ENCODE data around the gene SLC25A17. TPM values are rescaled to one million over a fixed set of nuclear protein-coding genes. Genes with fewer than 3 reads are reported as not detected.
A peak's percentile ranks its signal among the peaks of the same experiment; 100 is the strongest.
"Not testable (repeated sequence)": the region's sequence is repeated elsewhere in the genome, so short reads cannot be mapped to it uniquely, and the experiment has no call there.

SLC25A17 gene
- total and polyA plus RNA-seq, 12 donors, result 2.5 to 8.6 (median 4.0) TPM

DNA sequence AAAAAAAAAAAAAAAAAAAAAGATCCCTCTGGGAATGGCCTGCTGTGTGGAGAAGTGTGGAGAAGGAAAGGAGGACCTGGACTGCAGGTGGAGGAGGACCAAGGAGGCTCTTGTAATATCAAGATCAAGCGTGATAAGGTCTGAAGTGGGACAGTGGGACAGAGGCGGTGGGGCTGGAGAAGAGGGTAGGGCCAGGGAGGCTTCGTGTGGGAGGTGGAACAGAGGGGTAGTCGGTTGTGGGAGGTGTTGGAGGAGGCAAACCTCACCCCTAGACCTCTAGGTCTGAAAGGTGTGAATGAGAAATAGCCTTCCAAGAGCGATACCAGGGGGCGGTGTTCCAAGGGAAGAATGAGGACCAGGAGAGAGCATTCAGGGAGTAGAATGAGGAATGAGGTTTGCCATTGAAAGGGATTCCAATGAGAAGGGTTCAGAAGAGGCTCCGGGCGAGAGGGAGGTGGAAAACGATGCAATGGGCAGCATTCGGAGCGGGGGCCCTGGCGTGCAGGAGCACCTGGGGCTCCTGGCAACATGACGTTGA, 95.7 kb downstream of the SLC25A17 start:
- no peak overlapping the region for H3K4me3 ChIP-seq

DNA sequence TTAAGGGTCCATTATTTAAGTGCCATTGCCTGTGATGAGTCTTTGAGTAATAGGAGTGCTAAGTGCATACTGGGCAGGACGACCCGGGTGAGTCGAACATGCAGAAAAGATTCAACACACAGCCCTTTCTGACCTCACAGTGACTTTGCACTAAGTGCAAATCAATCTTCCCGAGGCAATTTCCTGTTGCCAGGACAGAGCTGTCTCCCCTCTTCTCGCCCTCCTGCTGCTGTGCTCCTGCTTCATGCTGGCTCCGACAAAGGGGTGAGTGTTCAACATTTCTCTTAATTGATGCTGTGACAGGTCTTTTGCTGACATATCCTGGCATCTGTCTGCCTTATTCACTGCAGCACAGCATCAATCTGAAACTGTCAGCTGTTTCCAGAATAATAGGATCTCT, 97.9 kb downstream of the SLC25A17 start:
- Histone ChIP-seq H3K27ac (no peak overlapping the region), H3K36me3 (no peaks in the 10 kb centered on the region), H3K4me3 (no peak overlapping the region), H3K27me3 (no peaks in the 10 kb centered on the region), H3K4me1 (peaks cover 0 to 11% (median 9%) of the 10 kb centered on the region in 9 donors), H3K9me3 (peaks cover 0 to 6% (median 0%) of the 10 kb centered on the region in 11 donors)
- intact Hi-C loops (cut with DNase I), result no loop called here
- ATAC-seq (peak in 6 of 8 donors; percentile 4 to 48 (median 28)), DNase-seq (no peak)
- TF ChIP-seq, protein P1, sequence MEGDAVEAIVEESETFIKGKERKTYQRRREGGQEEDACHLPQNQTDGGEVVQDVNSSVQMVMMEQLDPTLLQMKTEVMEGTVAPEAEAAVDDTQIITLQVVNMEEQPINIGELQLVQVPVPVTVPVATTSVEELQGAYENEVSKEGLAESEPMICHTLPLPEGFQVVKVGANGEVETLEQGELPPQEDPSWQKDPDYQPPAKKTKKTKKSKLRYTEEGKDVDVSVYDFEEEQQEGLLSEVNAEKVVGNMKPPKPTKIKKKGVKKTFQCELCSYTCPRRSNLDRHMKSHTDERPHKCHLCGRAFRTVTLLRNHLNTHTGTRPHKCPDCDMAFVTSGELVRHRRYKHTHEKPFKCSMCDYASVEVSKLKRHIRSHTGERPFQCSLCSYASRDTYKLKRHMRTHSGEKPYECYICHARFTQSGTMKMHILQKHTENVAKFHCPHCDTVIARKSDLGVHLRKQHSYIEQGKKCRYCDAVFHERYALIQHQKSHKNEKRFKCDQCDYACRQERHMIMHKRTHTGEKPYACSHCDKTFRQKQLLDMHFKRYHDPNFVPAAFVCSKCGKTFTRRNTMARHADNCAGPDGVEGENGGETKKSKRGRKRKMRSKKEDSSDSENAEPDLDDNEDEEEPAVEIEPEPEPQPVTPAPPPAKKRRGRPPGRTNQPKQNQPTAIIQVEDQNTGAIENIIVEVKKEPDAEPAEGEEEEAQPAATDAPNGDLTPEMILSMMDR (IDR thresholded peaks at IDR 0.05), result no peak
- 18 to 22% methylated on average over 6 of the region's 6 CpGs for WGBS, 2 donors

More for the DNA sequence above, 95.7 kb downstream of the SLC25A17 start:
- H3K9me3 ChIP-seq, result no peaks in the 10 kb centered on the region
- no peak for ATAC-seq
- TF ChIP-seq, protein P1 (IDR thresholded peaks at IDR 0.05), result no peak
- no peak overlapping the region for H3K27ac ChIP-seq
- 86 to 94% methylated on average over 13 of the region's 13 CpGs for WGBS, 2 donors
- H3K36me3 ChIP-seq, result no peaks in the 10 kb centered on the region
- no peak for DNase-seq
- H3K27me3 ChIP-seq, result no peaks in the 10 kb centered on the region
- intact Hi-C loops (cut with DNase I), result no loop called here
- H3K4me1 ChIP-seq, result peaks cover 0 to 11% (median 9%) of the 10 kb centered on the region in 9 donors

DNA sequence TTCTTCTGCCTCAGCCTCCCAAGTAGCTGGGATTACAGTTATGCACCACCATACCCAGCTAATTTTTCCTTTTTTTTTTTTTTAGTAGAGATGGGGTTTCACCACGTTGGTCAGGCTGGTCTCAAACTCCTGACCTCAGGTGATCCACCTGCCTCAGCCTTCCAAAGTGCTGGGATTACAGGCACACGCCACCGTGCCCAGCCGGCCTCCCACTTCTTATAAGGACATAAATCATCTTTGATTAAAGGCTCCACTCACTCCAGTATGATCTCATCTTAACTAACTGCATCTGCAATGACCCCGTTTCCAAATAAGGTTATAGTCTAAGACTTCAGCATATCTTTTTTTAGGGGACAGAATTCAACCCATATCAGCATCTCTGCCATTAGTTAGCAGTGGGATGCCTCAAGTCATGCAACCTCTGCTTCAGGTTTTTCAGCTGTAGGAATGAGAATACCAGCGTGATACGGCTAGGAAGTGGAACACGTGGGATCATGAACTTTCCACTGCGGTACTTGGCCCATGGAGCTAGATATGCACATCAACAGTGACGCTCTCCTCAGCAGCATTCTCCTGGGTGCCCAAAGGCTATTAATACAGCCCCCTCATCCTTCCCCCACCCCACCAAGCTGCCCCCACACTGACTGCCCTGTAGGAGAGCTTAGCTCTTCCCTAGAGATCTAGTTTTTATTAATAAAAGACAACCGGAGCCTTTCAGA, 98.4 kb downstream of the SLC25A17 start:
- H3K27me3 ChIP-seq, result no peaks in the 10 kb centered on the region
- no peak overlapping the region for H3K4me3 ChIP-seq
- WGBS, 2 donors, result 52 to 54% methylated on average over 11 of the region's 11 CpGs
- H3K27ac ChIP-seq, result no peak overlapping the region
- intact Hi-C loops (cut with DNase I), result no loop called here
- no peaks in the 10 kb centered on the region for H3K36me3 ChIP-seq
- TF ChIP-seq, protein P1 (IDR thresholded peaks at IDR 0.05), result no peak
- DNase-seq (no peak), ATAC-seq (peak in 6 of 8 donors; percentile 19 to 66 (median 37))
- peaks cover 0 to 11% (median 9%) of the 10 kb centered on the region in 9 donors for H3K4me1 ChIP-seq
- peaks cover 0 to 6% (median 0%) of the 10 kb centered on the region in 11 donors for H3K9me3 ChIP-seq

DNA sequence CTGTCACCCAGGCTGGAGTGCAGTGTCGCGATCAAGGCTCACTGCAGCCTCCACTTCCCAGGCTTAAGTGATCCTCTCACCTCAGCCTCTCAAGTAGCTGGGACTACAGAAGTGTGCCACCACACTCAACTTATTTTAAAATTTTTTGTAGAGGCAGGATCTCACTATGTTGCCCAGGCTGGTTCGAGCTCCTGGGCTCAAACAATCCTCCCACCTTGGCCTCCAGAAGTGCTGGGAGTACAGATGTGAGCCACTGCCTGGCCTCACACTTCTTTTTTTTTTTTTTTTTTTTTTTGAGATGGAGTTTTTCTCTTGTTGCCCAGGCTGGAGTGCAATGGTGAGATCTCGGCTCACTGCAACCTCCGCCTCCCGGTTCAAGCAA, 99.0 kb downstream of the SLC25A17 start:
- 92 to 97% methylated on average over 6 of the region's 6 CpGs for WGBS, 2 donors

More for the DNA sequence above, 99.0 kb downstream of the SLC25A17 start:
- H3K27me3 ChIP-seq; DNase-seq; H3K27ac ChIP-seq; H3K9me3 ChIP-seq; intact Hi-C loops (cut with DNase I); H3K36me3 ChIP-seq; ATAC-seq; H3K4me3 ChIP-seq: not testable (repeated sequence)
- peaks cover 0 to 11% (median 9%) of the 10 kb centered on the region in 9 donors for H3K4me1 ChIP-seq

Small RNA genes lying within 50 kb of the gene (microRNA-seq; reads per million reads assigned to microRNA genes)
- gene MIR4766, result 1.2 to 3.1 reads per million in 2 donors

Other genes with a start within 250 kb of the SLC25A17 start
- gene MRTFA, start 182.6 kb downstream of the SLC25A17 start, total RNA-seq, result 10 to 100 TPM; 13.2 to 30.9 (median 18.5) TPM
- gene MRTFA, start 182.6 kb downstream of the SLC25A17 start, polyA plus RNA-seq, result 10 to 100 TPM; 19.1 to 24.6 TPM
- 1 to 10 TPM in 2 of 10 donors, under 1 TPM in 7, not detected in 1; 0.19 to 1.5 (median 0.37) TPM for gene MCHR1, start 139.9 kb downstream of the SLC25A17 start, total RNA-seq
- gene MCHR1, start 139.9 kb downstream of the SLC25A17 start, polyA plus RNA-seq, result under 1 TPM; 0.15 to 0.39 TPM
- gene ST13, start 37.3 kb upstream of the SLC25A17 start, total RNA-seq, result 100 to 1,000 TPM; 170 to 238 (median 215) TPM
- 100 to 1,000 TPM in 1 of 2 donors, 10 to 100 TPM in 1; 35.0 to 126 TPM for gene ST13, start 37.3 kb upstream of the SLC25A17 start, polyA plus RNA-seq
- 10 to 100 TPM; 20.0 to 31.7 (median 26.3) TPM for gene XPNPEP3, start 37.8 kb upstream of the SLC25A17 start, total RNA-seq
- 1 to 10 TPM; 3.7 to 5.6 TPM for gene XPNPEP3, start 37.8 kb upstream of the SLC25A17 start, polyA plus RNA-seq
- not detected for gene DNAJB7, start 42.8 kb upstream of the SLC25A17 start, total RNA-seq
- not detected for gene DNAJB7, start 42.8 kb upstream of the SLC25A17 start, polyA plus RNA-seq
- 10 to 100 TPM; 58.0 to 71.6 (median 59.8) TPM for gene RBX1, start 132.0 kb upstream of the SLC25A17 start, total RNA-seq
- 100 to 1,000 TPM in 1 of 2 donors, 10 to 100 TPM in 1; 86.3 to 123 TPM for gene RBX1, start 132.0 kb upstream of the SLC25A17 start, polyA plus RNA-seq